HG02970 (cell line): ENCODE results near the gene SPTBN2.

ENCODE experiments used
- ATAC-seq: cut with Tn5 transposase; IDR thresholded peaks from one replicate; pipeline ENCODE4 v1.9.1; 2021; ENCODE audit warnings: mild to moderate bottlenecking, moderate library complexity, moderate number of reproducible peaks; ENCODE audit not compliant: unreplicated experiment, low FRiP score

SPTBN2 gene

DNA sequence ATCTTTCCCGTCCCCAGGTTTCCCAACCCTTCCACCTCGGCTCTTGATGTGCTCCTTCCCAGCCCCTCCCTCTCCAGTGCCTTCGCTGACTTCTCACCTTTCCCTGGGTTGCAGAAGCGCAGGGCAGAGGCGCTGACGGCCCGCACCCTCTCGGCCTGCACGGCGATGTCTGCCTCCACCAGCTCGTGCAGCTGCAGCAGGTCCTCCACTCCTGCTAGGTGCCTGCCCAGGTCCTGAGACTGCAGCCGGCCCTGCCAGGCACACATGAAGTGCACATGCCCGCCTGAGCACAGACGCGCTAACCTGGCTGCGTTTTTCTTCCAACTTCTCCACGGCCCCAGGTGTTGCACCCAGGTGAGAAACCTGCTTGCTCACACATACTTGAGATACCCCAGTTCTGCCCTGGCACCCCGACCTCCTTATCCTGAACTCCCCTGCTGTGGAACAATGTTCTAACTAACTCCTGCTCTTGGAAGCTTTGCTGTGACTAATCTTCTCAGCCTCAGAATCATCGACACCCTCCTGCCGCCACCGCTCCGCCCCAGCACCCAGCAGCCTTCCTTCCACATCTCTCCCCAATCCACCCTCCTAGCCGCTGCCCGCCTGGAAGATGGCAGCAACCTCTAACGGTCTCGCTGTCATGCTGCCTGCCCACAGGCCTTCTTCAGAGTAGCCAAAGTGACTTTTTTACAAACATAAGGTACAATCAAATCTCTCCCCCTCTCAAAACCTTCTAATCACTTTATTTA is 23.3 kb downstream of the SPTBN2 start:
- no peak for ATAC-seq

- ATAC-seq, result no peak
These were observed 24.2 kb downstream of the SPTBN2 start for GRCh38 chr11:66704659-66705360.

DNA sequence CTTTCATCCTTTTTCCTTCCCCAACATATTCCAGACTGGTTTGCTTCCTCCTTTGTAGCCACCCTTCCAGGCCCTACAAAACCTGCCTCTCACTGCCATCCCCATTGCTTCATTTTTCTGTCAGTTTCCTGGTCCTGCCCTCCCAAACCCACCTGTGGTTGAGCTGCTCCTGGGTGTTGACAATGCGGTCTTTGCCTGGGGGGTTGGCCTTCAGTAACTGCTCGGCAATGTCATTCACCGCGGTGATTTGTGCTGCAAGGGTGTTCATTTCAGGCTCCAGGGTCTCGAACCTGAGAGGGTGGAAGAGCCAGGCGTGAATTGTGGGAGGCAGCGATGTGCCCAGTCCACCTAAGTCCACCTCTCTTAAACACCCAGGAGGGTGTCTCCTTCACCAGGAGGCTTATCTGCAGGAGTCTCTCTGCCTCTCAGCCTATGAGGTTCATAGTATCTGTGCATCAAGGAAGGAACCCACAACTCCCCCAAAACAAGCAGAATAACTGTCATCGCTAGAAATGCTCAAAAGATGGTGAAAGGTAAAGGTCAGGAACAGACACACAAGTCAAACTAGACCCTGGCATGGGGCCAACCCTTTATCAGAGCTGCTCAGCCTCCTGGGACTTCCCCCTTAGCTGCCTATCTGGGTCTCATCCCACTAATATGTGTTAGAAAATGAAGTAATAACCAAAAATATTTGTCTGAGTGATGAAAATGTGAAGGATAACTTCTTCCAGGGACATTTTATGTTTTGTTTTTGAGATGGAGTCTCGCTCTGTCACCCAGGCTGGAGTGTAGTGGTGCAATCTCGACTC is 27.4 kb downstream of the SPTBN2 start:
- no peak for ATAC-seq

GRCh38 chr11:66700742-66701141 is 28.3 kb downstream of the SPTBN2 start:
- ATAC-seq, result no peak

DNA sequence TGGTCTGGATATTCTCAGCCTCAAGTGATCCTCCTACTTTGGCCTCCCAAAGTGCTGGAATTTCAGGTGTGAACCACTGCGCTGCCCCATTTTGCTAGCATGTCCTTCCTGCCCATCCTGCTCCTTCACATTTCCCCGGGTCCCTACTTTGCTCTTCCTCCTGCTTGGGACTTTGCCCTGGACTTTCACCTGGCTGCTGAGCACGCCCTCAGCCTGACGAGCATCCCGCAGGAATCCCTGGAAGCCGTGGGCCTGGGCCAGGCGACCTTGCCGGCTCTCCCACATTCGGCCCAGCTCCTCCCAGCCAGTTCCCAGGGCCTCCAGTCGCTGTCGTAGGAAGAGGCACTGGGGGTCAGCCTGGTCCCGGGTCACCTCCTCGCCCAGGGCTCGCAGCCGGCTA is 28.7 kb downstream of the SPTBN2 start:
- no peak for ATAC-seq

DNA sequence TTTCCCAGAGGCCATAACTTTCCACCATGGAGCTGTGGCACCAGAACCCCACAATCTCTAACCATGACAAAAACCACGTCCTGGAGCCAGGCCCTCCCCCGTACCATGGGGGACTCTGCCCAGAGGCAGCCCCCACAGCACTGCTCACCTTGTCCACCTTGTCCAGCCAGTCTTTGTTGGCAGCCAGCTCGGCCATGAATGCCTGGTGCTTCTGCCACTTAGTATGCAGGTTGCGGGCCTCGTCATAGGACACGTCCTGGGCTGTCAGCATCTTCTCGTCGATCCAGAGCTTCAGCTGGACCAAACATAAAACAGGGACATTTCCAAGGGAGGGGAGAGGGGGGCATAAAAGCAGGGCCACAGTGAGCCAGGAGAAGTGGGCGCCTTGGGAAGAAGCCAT is 30.5 kb downstream of the SPTBN2 start:
- no peak for ATAC-seq

DNA sequence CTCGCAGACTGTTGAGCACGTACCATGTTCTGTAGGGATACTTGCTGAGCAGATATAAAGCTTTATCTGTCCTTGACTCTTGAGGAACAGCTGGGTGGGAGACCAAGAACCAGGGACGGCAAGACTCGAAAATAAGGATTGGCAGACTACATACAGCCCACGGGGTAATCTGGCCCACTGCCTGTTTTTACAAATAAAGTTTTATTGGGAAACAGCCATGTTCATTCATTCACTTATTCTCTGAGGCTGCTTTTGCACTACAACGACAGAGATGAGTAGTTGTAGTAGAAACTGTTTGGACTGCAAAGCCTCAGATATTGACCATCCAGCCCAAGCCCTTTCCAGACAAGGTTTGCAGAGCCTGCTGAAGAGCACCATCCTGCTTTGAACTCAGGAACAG is 31.0 kb downstream of the SPTBN2 start:
- ATAC-seq, result no peak

- no peak for ATAC-seq
These were observed 32.9 kb downstream of the SPTBN2 start for GRCh38 chr11:66696146-66696545.

DNA sequence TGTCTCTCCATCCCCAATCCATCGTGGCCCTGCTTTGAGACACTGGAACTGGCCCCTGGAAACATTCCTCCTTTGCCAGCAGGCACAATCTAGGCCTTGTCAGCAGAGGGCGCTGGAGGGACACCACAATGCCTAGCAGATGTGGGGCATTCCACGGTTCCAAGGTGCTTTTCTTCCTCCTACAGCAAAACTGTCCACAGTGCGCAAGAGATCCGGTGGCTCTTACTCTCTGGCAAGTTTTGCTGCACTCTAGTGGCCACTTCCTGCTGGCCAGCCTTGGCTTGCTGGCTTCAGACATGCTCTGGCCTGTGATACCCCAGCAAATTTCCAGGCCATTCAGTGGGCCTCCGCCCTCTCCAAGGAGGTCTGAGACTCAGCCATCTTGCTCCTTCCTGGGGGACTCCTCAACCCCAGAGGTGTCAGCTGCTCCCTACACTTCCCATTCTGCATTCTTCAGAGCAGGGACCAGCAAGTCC is 34.2 kb downstream of the SPTBN2 start:
- ATAC-seq, result no peak

DNA sequence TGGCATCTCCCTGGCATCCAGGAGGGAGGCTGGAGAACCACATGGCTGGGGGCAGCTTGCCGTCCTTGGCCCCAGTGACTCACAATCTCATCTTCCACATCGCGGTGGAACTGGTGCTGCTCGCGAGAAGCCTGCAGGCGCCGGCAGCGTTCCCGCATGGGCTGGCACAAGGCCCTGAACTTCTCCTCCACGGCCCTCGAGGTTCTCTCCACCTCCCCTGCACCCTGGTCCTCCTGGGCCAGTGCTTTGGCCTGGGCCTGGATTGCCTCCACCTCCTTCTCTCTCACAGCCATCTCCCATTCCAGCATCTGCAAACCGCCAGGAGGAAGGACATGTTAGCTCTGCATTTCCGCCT is 35.0 kb downstream of the SPTBN2 start:
- no peak for ATAC-seq

DNA sequence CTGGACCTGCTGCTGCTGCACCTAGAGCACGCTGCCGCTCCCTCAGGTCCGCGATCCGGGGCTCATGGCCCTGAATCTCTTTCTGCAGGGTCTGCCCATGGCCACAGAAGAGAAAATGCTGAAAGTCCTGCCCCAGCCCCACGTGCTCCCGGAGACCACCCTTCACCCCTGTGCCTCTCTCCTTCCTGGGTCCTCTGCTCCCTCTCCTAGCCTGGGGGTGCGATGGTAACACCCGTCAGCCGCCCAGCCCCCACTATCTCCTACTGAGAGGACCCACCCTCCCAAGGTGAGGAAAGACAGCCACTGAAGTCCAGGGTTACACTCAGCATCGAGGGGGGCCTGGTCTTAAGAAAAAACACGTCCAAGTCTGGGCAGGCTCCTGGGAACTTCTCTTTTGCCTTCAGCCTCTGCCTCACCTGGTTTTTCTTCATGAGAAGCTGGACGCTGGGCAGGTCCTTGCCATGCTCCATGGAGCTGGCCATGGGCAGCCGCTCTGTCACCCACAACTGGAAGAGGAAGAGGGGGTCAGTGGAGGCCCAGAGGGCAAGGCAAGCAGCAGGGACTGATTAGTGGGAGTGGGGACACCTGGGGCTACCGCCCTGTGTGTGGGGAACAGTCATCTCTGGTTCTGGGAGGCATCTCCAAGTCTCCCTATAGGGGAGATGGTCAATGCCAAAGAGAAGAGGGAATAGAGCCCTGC is 35.5 kb downstream of the SPTBN2 start:
- ATAC-seq, result no peak

DNA sequence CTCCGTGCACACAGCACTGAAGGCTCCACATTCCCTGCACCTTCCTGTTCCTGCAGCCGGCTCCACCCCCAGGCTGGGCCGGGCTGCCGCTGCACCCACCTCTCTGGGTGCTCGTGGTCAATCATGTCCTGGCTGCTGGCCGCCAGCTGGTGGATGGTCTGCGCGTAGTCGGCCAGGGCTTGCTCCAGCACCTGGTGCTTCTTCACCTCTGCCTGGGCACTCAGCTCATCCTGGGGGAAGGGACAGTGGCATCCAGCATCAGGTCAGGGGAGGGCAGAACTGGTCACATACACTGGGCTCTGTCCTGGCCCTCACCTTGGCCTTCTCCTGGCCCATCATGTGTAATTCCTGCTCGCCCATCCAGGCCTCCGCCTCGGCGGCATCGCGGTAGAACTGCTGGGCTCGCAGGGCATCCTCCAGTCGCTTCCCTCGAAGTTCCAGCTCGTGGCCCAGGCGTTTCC is 36.1 kb downstream of the SPTBN2 start:
- no peak for ATAC-seq

GRCh38 chr11:66692446-66692845 is 36.6 kb downstream of the SPTBN2 start:
- no peak for ATAC-seq

DNA sequence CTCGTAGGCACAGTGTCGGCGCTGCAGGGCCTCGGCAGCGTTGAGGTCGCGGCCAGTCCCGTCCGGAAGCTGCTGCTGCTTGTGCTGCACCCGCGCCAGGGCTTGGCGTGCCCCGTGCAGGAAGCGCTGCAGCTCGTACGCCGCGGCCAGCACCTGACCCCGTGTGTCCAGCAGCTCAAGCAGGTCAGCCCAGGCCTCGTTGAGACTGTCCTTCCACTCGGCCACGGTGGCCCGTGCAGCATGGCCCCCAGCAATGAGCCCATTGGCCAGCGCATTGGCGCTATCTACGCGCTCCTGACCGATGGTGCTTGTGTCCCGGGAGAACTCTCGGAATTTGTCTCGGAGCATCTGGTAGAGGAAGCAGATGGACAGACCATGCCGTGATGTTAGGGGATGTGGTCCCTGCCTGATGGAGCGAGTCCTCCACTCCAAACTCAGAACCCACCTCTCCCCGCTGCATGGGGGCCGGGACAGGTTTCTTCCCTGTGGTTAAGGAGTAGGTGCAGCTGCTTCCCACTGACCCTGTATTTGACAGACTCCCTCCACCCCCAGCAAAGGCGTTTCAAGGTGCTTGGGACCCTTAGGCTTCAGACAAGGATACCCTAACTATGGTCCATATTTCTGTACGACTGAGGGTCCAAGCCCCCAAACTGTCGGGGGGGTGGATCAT is 37.6 kb downstream of the SPTBN2 start:
- no peak for ATAC-seq

- ATAC-seq, result no peak
These were observed 39.1 kb downstream of the SPTBN2 start for GRCh38 chr11:66689661-66690590.

GRCh38 chr11:66688561-66689534 is 40.2 kb downstream of the SPTBN2 start:
- ATAC-seq, result no peak

GRCh38 chr11:66687831-66688281 is 41.2 kb downstream of the SPTBN2 start:
- no peak for ATAC-seq
